Activated CD4-positive, alpha-beta T cell treated with anti-CD3 and anti-CD28 coated beads, Interleukin-2, amount 10 ng/mL, durations not matched to agents 24 days and 14 days (primary cell): ENCODE results near the gene PROSER3. TPM values are rescaled to one million over a fixed set of nuclear protein-coding genes. Genes with fewer than 3 reads are reported as not detected.

Source experiments
- DNase-seq: peaks from one replicate; pipeline ENCODE4 v3.0.0; 2022
- H3K27ac Mint-ChIP-seq: one replicate; pipeline ENCODE4 v1.8.0; 2022; ENCODE audit warnings: mild to moderate bottlenecking, mixed read lengths
- H3K27me3 Mint-ChIP-seq: one replicate; pipeline ENCODE4 v1.8.0; 2022; ENCODE audit warnings: mixed read lengths
- H3K36me3 Mint-ChIP-seq: one replicate; pipeline ENCODE4 v1.8.0; 2022; ENCODE audit warnings: low read depth, mild to moderate bottlenecking, mixed read lengths
- H3K4me1 Mint-ChIP-seq: one replicate; pipeline ENCODE4 v1.8.0; 2021; ENCODE audit warnings: mixed read lengths
- H3K4me3 Mint-ChIP-seq: one replicate; pipeline ENCODE4 v1.8.0; 2022; ENCODE audit warnings: mild to moderate bottlenecking, moderate library complexity, mixed read lengths
- H3K9me3 Mint-ChIP-seq: one replicate; pipeline ENCODE4 v1.8.0; 2021; ENCODE audit warnings: mixed read lengths
- intact Hi-C: fragments of 100-400 bp; cut with micrococcal nuclease; formaldehyde crosslinking; loops from one replicate; pipeline ENCODE4 v1.15.1; 2023
- total RNA-seq: library from RNA; stranded (reverse); gene quantifications from 2 replicates; pipeline ENCODE4 v1.2.3, GENCODE V29; 2022

Gene PROSER3
- total RNA-seq, 1 donor from 2014 or later, result 43.6 TPM

DNA sequence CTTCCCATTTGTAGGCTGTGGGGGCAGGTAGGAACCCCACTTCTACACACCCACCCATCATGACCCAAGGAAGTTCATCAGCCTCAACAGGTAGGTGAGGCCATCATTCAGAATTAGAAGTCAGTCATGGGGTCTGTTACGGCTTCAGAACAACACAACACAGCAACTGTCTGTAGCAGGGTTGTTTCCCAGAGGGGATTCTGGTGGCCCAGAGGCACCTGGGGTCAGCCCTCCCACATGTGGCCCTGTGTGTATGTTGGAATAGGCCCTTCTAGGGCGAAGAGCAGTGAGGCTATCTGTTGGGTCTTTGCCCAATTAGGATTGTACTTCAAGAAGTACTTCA is 19.1 kb upstream of the PROSER3 start:
- no peak for DNase-seq
- peaks cover 46% of the 10 kb centered on the region for H3K4me1 Mint-ChIP-seq
- peaks cover 53% of the 10 kb centered on the region for H3K36me3 Mint-ChIP-seq
- H3K27me3 Mint-ChIP-seq, result no peaks in the 10 kb centered on the region
- intact Hi-C loops, result no loop called here
- no peak overlapping the region for H3K27ac Mint-ChIP-seq
- H3K4me3 Mint-ChIP-seq, result peak overlapping the region; percentile 10
- no peaks in the 10 kb centered on the region for H3K9me3 Mint-ChIP-seq

DNA sequence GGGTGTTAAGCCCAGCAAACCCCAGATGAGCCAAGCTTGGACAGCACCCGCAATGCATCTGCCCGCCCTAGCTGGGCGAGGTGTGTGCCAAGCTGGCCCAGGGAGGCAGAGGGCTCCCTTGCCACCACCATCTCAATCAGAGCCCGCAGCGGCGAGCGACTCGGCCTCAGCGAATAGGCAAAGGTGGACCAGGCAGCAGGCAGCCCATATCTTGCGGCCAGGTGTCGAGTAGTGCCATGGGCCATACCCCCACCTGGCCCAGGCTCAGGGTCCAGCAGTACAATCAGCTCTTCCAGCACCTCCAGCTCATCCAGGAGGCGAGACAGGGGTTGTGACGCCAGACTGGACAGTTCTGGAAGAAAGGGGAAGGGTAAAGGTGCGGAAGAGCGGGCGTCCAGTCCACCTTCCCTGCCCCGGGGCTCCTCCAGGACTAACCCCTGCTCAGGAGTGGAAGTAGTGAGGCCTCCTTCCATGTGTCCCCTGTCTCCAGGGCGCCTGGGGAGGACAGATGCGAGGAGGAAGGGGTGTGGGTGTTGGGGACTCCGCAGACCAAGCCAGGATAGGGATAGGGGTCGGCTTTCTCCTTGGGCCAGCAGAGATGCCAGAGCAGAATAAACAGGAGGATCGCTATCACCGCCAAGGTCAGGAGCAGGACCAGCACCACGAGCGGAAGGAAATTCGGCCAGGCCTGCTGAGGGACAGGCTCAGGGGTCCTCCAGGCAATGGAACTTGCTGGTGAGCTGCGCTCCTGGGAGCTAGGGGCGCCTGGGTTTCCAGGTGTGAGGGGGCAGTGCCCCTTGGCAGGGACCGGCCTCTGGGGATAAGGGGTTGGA is 18.5 kb upstream of the PROSER3 start:
- H3K27ac Mint-ChIP-seq, result peak overlapping the region; percentile 13
- H3K4me1 Mint-ChIP-seq, result peaks cover 45% of the 10 kb centered on the region
- H3K36me3 Mint-ChIP-seq, result peaks cover 49% of the 10 kb centered on the region
- H3K27me3 Mint-ChIP-seq, result no peaks in the 10 kb centered on the region
- H3K4me3 Mint-ChIP-seq, result peak overlapping the region; percentile 91
- no peaks in the 10 kb centered on the region for H3K9me3 Mint-ChIP-seq
- no peak for DNase-seq
- intact Hi-C loops, result loop anchor here (1.0 to 10.0 kb wide), 5 partner anchors 22 to 375 kb away; partner anchors contain the start of genes ARHGAP33, OVOL3, POLR2I and TBCB

DNA sequence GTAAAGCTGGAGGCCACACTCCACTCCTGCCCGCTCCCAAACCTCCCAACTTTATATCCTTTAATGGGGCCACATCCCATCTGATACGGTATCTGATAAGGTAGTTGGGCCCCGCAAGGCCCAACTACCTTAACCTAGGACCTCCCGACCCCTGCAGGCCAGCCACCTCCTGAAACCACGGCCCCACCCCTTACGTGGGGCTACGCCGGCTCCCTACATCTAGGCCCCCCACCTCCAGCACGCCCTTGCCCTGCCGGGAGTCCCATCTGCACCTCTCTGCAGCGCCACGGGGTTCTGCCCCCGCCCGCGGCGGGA is 17.9 kb upstream of the PROSER3 start:
- H3K27me3 Mint-ChIP-seq, result no peaks in the 10 kb centered on the region
- H3K36me3 Mint-ChIP-seq, result peaks cover 44% of the 10 kb centered on the region
- DNase-seq, result no peak
- intact Hi-C loops, result loop anchor here (1.0 to 10.0 kb wide), 5 partner anchors 23 to 375 kb away; partner anchors contain the start of genes ARHGAP33, OVOL3, POLR2I and TBCB
- H3K9me3 Mint-ChIP-seq, result no peaks in the 10 kb centered on the region
- H3K4me1 Mint-ChIP-seq, result peaks cover 44% of the 10 kb centered on the region
- H3K27ac Mint-ChIP-seq, result no peak overlapping the region
- H3K4me3 Mint-ChIP-seq, result peak overlapping the region; percentile 91

DNA sequence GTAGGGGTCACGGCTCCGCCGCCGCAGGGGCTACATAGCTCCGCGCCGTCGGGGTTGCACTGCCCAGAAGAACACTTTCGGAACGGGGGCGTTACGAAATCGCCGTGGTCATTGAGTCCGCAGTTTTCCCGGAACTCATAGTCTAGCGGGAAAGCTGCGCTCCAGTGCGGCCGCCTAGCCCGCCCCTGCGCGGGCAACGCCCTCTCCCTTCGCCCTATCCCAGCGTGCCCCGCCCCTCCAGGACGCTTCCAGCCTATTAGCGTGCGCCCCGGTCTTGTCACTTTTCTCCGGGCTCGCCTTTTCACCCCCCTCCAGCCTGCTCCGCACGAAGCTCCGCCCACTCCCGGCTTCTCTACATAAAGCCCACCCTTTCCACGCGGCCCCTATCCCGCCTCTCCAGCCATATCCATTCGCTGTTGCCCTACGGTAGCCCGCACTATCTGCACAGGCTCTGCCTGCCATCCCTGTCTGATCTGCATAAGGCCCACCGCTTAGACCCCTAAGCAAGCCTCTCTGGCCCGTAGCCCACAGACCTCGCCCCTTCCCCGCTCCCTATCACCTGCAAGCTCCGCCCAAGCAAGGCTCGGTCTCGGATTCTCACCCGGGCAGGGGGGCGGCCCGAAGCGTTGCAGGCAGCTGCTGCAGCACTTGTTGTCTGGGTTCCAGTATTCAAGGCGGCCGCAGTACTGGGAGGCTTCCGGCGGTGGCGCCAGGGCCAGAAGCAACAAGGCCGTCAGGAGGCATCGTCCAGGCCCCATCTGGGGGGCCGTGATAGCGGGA is 17.4 kb upstream of the PROSER3 start:
- H3K9me3 Mint-ChIP-seq, result no peaks in the 10 kb centered on the region
- peaks cover 42% of the 10 kb centered on the region for H3K36me3 Mint-ChIP-seq
- peak overlapping the region; percentile 91 for H3K4me3 Mint-ChIP-seq
- intact Hi-C loops, result loop anchor here (1.0 to 10.0 kb wide), 5 partner anchors 23 to 374 kb away; partner anchors contain the start of genes ARHGAP33, OVOL3, POLR2I and TBCB
- DNase-seq, result peak; percentile 99
- H3K27me3 Mint-ChIP-seq, result no peaks in the 10 kb centered on the region
- H3K4me1 Mint-ChIP-seq, result peaks cover 44% of the 10 kb centered on the region
- peak overlapping the region; percentile 97 for H3K27ac Mint-ChIP-seq

DNA sequence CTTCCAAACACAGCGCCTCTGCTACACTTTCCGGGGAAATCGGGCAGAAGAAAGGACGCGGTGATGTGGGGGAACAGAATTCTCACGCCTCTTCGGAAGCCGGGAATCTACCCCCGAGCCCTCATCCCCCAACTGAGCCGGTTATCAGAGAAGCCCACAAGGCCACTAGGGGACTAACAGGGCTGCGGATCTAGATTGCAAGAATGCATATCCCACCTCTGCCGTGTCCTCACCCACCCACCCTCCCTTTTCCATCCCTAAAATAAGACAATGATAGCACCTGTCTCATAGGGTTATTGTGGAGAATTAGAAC is 16.8 kb upstream of the PROSER3 start:
- peaks cover 47% of the 10 kb centered on the region for H3K4me1 Mint-ChIP-seq
- H3K4me3 Mint-ChIP-seq, result peak overlapping the region; percentile 91
- no peak for DNase-seq
- H3K9me3 Mint-ChIP-seq, result no peaks in the 10 kb centered on the region
- H3K27me3 Mint-ChIP-seq, result no peaks in the 10 kb centered on the region
- intact Hi-C loops, result loop anchor here (2.0 to 10.0 kb wide), 3 partner anchors 48 to 374 kb away; partner anchors contain the start of genes OVOL3, POLR2I and TBCB
- H3K36me3 Mint-ChIP-seq, result peaks cover 38% of the 10 kb centered on the region
- peak overlapping the region; percentile 97 for H3K27ac Mint-ChIP-seq

DNA sequence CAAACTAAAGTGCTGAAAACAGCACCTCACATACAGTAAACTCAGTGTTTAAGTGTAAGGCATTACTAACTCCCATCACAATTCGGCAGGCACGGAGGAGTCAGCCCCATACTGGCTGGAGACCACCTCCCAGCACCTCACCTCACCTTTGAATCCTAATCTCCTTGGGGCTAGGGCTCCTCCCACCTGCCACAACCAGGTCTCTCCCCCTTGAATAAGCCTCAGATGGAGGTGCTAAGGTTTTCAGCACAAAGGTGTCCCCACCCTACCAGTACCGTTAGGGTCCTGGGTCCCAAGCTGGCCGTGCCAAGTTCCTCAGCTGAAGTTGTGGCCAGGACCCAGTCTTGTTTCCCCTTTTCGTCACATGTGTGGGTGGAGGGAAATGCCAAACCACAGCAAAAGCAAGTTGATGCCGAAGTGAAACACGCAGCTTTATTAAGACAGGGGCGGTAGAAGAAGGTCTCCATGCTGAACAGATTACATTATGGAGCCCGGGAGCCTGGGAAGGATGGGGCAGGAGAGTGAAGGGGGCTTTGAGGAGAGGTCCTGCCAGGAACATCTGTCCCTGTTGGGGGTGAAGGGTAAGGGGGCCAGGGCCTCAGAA is 15.8 kb upstream of the PROSER3 start, which contains the start of gene IGFLR1:
TSS of gene IGFLR1 (minus strand) at position 332 of the 604 bp plus-strand sequence. CDS start 1,272 bp downstream, outside the sequence.
- no peaks in the 10 kb centered on the region for H3K27me3 Mint-ChIP-seq
- H3K36me3 Mint-ChIP-seq, result peaks cover 28% of the 10 kb centered on the region
- H3K9me3 Mint-ChIP-seq, result no peaks in the 10 kb centered on the region
- H3K4me3 Mint-ChIP-seq, result peak within 1 kb of the TSS; percentile 94
- DNase-seq, result peak; percentile 92
- H3K4me1 Mint-ChIP-seq, result peaks cover 45% of the 10 kb centered on the region
- peak within 1 kb of the TSS; percentile 98 for H3K27ac Mint-ChIP-seq
- intact Hi-C loops, result loop anchor here (1.0 to 10.0 kb wide), 2 partner anchors 29 to 373 kb away; partner anchors contain the start of genes OVOL3, POLR2I and TBCB

DNA sequence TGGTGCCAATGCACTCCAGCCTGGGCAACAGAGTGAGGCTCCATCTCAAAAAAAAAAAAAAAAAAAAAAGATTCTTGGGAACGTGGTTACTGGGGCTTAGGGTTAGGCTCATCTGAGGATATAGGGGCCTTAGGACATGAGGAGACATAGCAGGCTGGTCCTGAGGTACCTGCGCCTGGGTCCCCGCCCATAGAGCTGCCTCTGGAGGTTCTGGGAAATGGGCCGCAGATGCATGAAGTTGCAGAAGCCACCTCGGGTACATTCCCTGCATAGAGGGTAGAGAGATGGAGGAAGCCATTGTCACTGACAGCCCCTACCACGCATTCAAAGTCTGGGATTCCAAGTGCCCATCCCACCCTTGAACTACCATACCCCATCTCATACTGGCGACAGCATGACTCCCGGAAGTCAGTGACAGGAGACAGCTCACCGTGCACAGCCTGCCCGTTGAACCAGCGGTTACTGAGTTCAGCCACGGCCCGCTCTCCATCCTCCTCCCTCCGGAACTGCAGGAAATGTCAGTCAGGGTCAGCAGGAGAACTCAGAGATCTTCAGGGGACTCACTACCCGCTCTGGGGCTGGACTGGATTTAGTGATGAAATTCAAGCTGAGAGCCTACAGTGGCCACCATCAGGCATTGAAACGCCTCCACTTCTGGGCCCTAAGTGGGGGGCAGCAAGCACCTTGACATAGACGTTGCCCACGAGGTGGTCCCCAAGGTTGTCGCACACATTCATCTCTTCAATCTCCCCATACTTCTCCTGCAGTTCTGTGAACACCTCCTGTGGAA is 14.1 kb upstream of the PROSER3 start:
- DNase-seq, result no peak
- Mint-ChIP-seq H3K4me1 (peaks cover 49% of the 10 kb centered on the region), H3K4me3 (peak overlapping the region; percentile 94), H3K27me3 (no peaks in the 10 kb centered on the region), H3K27ac (peak overlapping the region; percentile 100), H3K36me3 (peaks cover 21% of the 10 kb centered on the region), H3K9me3 (no peaks in the 10 kb centered on the region)
- intact Hi-C loops, result loop anchor here (10.0 kb wide), 1 partner anchor 371 kb away; the partner anchor contains the start of genes OVOL3, POLR2I and TBCB

DNA sequence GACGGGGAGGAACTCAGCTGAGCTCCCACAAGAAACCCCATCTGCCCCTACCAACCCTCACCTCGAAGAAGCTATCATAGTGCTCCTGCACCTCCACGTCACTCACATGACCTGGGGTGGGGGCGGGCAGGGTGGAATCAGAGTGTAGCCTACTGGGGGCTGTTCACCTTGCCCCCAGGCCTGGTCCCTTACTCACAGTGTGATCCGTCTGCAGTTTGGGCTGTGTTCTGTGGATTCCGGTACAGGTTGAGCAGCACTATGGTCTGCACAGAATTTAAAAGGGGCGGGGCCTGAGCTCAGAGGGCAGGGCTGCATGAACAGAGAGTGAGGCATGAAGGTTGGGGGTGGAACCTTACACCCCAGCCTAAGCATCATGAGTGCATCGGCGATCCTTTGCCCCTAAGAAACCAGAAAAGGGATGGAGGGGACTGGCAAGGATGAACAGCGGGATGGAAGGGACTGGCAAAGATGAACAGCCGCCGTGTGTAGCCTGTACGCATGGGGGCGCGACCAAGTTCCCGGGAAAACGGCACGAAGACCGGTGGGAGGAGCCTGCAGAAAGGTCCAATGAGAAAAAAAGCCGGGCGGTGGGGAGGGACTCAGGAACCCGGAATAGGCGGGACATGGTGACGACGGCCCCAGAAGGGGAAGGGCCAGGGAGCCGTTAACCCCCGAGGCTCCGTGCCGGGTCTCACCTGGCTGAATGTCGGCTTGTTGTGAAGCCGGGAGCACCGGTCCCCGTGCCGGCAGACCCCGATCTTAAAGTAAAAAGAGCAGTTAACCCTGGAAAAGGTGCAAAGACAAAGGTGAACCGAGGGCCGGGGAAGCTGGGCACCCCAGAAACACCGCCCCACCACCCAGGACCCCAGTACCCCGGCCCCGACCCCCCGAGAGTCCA is 13.3 kb upstream of the PROSER3 start:
- H3K9me3 Mint-ChIP-seq, result no peaks in the 10 kb centered on the region
- intact Hi-C loops, result loop anchor here (1.0 to 10.0 kb wide), 5 partner anchors 27 to 370 kb away; partner anchors contain the start of genes ARHGAP33, OVOL3, POLR2I and TBCB
- H3K4me3 Mint-ChIP-seq, result peak overlapping the region; percentile 94
- peak overlapping the region; percentile 100 for H3K27ac Mint-ChIP-seq
- peaks cover 20% of the 10 kb centered on the region for H3K36me3 Mint-ChIP-seq
- no peaks in the 10 kb centered on the region for H3K27me3 Mint-ChIP-seq
- peak; percentile 98 for DNase-seq
- peaks cover 50% of the 10 kb centered on the region for H3K4me1 Mint-ChIP-seq

DNA sequence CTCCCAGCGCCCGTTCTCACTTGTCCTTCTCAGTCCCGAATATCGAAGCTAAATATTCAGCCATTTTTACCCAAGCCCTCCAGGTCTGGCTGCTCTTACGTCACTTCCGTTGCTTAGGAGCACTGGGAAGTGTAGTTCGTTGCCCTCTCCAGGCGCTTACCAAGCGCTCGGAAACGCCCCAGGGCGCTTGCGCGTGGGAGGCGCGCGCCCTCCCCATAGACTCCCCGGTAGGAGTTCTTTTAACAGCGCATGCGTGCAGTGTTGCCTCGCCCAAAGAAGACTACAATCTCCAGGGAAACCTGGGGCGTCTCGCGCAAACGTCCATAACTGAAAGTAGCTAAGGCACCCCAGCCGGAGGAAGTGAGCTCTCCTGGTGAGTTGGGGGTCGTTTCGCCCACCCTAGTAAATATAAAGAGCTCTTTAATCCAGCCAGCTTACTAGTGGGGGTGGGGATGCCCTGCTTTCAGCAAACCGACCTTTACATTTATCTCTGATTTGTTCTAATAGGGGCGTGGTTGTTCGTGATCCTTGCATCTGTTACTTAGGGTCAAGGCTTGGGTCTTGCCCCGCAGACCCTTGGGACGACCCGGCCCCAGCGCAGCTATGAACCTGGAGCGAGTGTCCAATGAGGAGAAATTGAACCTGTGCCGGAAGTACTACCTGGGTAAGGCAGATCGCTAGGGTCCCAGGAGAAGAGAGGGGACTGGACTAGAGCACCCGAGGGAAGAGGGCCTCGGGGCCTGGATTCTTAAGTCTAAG is 12.5 kb upstream of the PROSER3 start, which contains the start of the genes PSENEN and U2AF1L4:
TSS of gene PSENEN (plus strand) at position 324 of the 759 bp plus-strand sequence. CDS start at position 604, 280 bp downstream.
TSS of gene U2AF1L4 (minus strand) at position 91 of the 759 bp plus-strand sequence. CDS start at position 64, 27 bp downstream.
- DNase-seq, result peak; percentile 99
- peak within 1 kb of the TSS; percentile 94 for H3K4me3 Mint-ChIP-seq
- intact Hi-C loops, result loop anchor here (1.0 to 10.0 kb wide), 5 partner anchors 28 to 369 kb away; partner anchors contain the start of genes ARHGAP33, OVOL3, POLR2I and TBCB
- no peaks in the 10 kb centered on the region for H3K9me3 Mint-ChIP-seq
- peaks cover 20% of the 10 kb centered on the region for H3K36me3 Mint-ChIP-seq
- H3K4me1 Mint-ChIP-seq, result peaks cover 52% of the 10 kb centered on the region
- H3K27me3 Mint-ChIP-seq, result no peaks in the 10 kb centered on the region
- H3K27ac Mint-ChIP-seq, result peak within 1 kb of the TSS; percentile 100

DNA sequence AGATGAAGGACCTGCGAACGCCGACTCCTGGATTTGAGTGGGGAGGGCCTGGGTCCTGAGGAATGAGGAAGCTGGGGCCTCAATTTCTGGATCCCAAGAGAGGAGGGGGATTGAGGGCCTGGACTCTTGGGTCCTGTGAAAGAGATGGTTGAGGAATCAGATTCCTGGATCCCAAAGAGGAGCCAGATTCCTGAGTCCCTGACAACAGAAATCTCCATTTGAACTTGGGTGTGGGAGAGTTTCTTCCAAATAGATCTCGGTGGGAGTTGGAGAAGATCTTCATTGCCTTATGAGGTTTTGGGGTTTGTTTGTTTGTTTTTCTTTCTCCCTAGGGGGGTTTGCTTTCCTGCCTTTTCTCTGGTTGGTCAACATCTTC is 11.9 kb upstream of the PROSER3 start:
- no peak for DNase-seq
- Mint-ChIP-seq H3K27ac (peak overlapping the region; percentile 100), H3K4me3 (peak overlapping the region; percentile 94), H3K27me3 (no peaks in the 10 kb centered on the region), H3K4me1 (peaks cover 47% of the 10 kb centered on the region), H3K9me3 (no peaks in the 10 kb centered on the region), H3K36me3 (peaks cover 19% of the 10 kb centered on the region)
- intact Hi-C loops, result loop anchor here (5.0 to 10.0 kb wide), 2 partner anchors 306 to 369 kb away; partner anchors contain the start of genes OVOL3, POLR2I, TBCB and THAP8

DNA sequence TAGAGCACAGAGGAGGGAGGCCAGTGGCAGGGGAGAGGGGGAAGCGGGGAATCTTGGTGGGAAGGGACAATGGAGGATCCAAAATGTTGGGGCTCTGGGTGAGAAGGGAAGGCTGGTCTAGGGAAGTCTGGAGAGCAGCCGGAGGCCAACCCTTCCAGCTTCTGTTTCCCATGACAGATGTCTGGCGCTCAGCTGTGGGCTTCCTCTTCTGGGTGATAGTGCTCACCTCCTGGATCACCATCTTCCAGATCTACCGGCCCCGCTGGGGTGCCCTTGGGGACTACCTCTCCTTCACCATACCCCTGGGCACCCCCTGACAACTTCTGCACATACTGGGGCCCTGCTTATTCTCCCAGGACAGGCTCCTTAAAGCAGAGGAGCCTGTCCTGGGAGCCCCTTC is 11.4 kb upstream of the PROSER3 start:
- no peak for DNase-seq
- Mint-ChIP-seq H3K27ac (peak overlapping the region; percentile 100), H3K4me1 (peaks cover 47% of the 10 kb centered on the region), H3K4me3 (peak overlapping the region; percentile 94), H3K27me3 (no peaks in the 10 kb centered on the region), H3K9me3 (no peaks in the 10 kb centered on the region), H3K36me3 (peaks cover 19% of the 10 kb centered on the region)
- intact Hi-C loops, result loop anchor here (5.0 to 10.0 kb wide), 2 partner anchors 306 to 368 kb away; partner anchors contain the start of genes OVOL3, POLR2I, TBCB and THAP8
